HEK293 (cell line): ENCODE data around the gene SMIM20.

ENCODE experiments used
- CTCF ChIA-PET: fragments of 350-600 bp; formaldehyde crosslinking; extraction: SDS; loops from one replicate; lab custom pipeline; 2021; ENCODE audit warnings: antibody characterized with exemption; lab: Yijun Ruan, JAX
- POLR2A ChIA-PET: fragments of 300-600 bp; formaldehyde crosslinking; extraction: SDS; loops from one replicate; lab custom pipeline; 2020; ENCODE audit warnings: antibody characterized with exemption, inconsistent platforms; lab: Yijun Ruan, JAX
- H3K27ac ChIP-seq: fragments of 200-500 bp; sonication (Bioruptor generic); 2 replicates; pipeline ENCODE4 v1.5.1; 2014; ENCODE audit warnings: low read depth, low read length, control low read depth, inconsistent platforms; ENCODE audit errors: extremely low read depth
- H3K36me3 ChIP-seq, 2 experiments: fragments of 200-500 bp in 1 of 2; sonication (Bioruptor generic) in 1 of 2; 1 replicate in 1 of 2; 2 replicates in 1 of 2; pipeline ENCODE4 v1.5.1; 2014 to 2017; ENCODE audit warnings: inconsistent platforms in 2 of 2, low read length in 2 of 2; ENCODE audit not compliant: control insufficient read depth in 2 of 2, insufficient read depth in 1 of 2
- H3K4me1 ChIP-seq: fragments of 200-500 bp; sonication (Bioruptor generic); 2 replicates; pipeline ENCODE4 v1.5.1; 2014; ENCODE audit warnings: mild to moderate bottlenecking, low read length, inconsistent platforms; ENCODE audit not compliant: control insufficient read depth, insufficient read depth
- H3K4me3 ChIP-seq: 2 replicates; pipeline ENCODE4 v1.5.1; 2011; ENCODE audit warnings: low read depth, mild to moderate bottlenecking, control low read depth, low read length, moderate library complexity
- H3K9me3 ChIP-seq: fragments of 200-500 bp; sonication (Bioruptor generic); 2 replicates; pipeline ENCODE4 v1.5.1; 2014; ENCODE audit warnings: low read depth, low read length, inconsistent platforms; ENCODE audit not compliant: control insufficient read depth, insufficient read depth
- HOXD13 ChIP-seq: sonication (generic); formaldehyde crosslinking; IDR thresholded peaks from 2 replicates; pipeline ENCODE4 v1.8.0; 2022; ENCODE audit warnings: missing genetic modification reagents, borderline replicate concordance
- PRDM1 ChIP-seq: fragments of 450-650 bp; formaldehyde crosslinking; IDR thresholded peaks from 2 replicates; pipeline ENCODE4; 2016; ENCODE audit warnings: missing biosample characterization, missing genetic modification characterization
- ZIC2 ChIP-seq: fragments of 450-650 bp; formaldehyde crosslinking; IDR thresholded peaks from 2 replicates; pipeline ENCODE4 v1.5.1; 2016; ENCODE audit warnings: missing biosample characterization, missing genetic modification characterization
- ZNF112 ChIP-seq: fragments of 450-650 bp; formaldehyde crosslinking; IDR thresholded peaks from 2 replicates; pipeline ENCODE4 v1.5.0; 2017; ENCODE audit warnings: missing biosample characterization, missing genetic modification characterization
- ZNF211 ChIP-seq: fragments of 450-650 bp; formaldehyde crosslinking; IDR thresholded peaks from 2 replicates; pipeline ENCODE4 v1.5.1; 2016; ENCODE audit warnings: low read depth, missing biosample characterization, missing genetic modification characterization
- ZNF266 ChIP-seq: fragments of 450-650 bp; formaldehyde crosslinking; IDR thresholded peaks from 2 replicates; pipeline ENCODE4 v1.5.1; 2016; ENCODE audit warnings: missing biosample characterization, missing genetic modification characterization, low read depth
- ZNF530 ChIP-seq: fragments of 450-650 bp; formaldehyde crosslinking; IDR thresholded peaks from 2 replicates; pipeline ENCODE4 v1.5.1; 2016; ENCODE audit warnings: low read depth, missing biosample characterization, missing genetic modification characterization
- ZNF670 ChIP-seq: fragments of 450-650 bp; formaldehyde crosslinking; IDR thresholded peaks from 2 replicates; pipeline ENCODE4 v1.5.1; 2016; ENCODE audit warnings: missing biosample characterization, missing genetic modification characterization, low read depth
- ZNF701 ChIP-seq: fragments of 450-650 bp; formaldehyde crosslinking; IDR thresholded peaks from 2 replicates; pipeline ENCODE4 v1.5.1; 2016; ENCODE audit warnings: missing biosample characterization, missing genetic modification characterization
- TF ChIP-seq, protein P1 (sequence below): fragments of 450-650 bp; formaldehyde crosslinking; IDR thresholded peaks from 2 replicates; pipeline ENCODE4 v1.5.1; 2017; ENCODE audit warnings: missing biosample characterization, missing genetic modification characterization
- TF ChIP-seq, protein P2 (sequence below): fragments of 450-650 bp; formaldehyde crosslinking; IDR thresholded peaks from 2 replicates; pipeline ENCODE4 v1.5.1; 2016; ENCODE audit warnings: missing biosample characterization, missing genetic modification characterization
- TF ChIP-seq, protein P3 (sequence below): sonication (generic); formaldehyde crosslinking; IDR thresholded peaks from 2 replicates; pipeline ENCODE4 v1.8.1; 2022; ENCODE audit warnings: mild to moderate bottlenecking, moderate library complexity, missing genetic modification reagents
- TF ChIP-seq, protein P4 (sequence below): fragments of 450-650 bp; formaldehyde crosslinking; conservative IDR thresholded peaks from 2 replicates; pipeline ENCODE4 v1.5.1; 2016; ENCODE audit warnings: low read depth, missing biosample characterization, missing genetic modification characterization

Gene SMIM20

DNA sequence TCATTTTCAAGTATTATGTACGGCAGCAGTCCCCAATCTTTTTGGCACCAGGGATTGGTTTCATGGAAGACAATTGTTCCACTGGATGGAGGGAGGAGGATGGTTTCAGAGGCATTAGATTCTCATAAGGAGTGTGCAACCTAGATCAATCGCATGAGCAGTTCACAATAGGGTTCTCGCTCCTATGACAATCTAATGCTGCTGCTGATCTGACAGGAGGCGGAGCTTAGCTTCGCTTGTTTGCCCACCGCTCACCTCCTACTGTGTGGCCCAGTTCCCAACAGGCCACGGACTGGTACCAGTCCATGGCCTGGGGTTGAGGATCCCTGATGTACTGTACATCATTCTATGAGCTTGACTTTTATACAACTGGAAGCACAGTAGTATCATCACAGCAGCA is 48.4 kb downstream of the SMIM20 start:
- H3K4me3 ChIP-seq = no peak overlapping the region
- H3K27ac ChIP-seq = no peak overlapping the region
- no peaks in the 10 kb centered on the region for H3K9me3 ChIP-seq
- TF ChIP-seq, protein P1, sequence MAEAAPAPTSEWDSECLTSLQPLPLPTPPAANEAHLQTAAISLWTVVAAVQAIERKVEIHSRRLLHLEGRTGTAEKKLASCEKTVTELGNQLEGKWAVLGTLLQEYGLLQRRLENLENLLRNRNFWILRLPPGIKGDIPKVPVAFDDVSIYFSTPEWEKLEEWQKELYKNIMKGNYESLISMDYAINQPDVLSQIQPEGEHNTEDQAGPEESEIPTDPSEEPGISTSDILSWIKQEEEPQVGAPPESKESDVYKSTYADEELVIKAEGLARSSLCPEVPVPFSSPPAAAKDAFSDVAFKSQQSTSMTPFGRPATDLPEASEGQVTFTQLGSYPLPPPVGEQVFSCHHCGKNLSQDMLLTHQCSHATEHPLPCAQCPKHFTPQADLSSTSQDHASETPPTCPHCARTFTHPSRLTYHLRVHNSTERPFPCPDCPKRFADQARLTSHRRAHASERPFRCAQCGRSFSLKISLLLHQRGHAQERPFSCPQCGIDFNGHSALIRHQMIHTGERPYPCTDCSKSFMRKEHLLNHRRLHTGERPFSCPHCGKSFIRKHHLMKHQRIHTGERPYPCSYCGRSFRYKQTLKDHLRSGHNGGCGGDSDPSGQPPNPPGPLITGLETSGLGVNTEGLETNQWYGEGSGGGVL (tag by site-specific recombination) = no peak
- TF ChIP-seq ZNF530 (tag by site-specific recombination) (no peak), ZNF701 (no peak), ZNF266 (tag by site-specific recombination) (no peak), PRDM1 (tag by site-specific recombination) (no peak), ZNF670 (tag by site-specific recombination) (no peak)
- TF ChIP-seq, protein P2, sequence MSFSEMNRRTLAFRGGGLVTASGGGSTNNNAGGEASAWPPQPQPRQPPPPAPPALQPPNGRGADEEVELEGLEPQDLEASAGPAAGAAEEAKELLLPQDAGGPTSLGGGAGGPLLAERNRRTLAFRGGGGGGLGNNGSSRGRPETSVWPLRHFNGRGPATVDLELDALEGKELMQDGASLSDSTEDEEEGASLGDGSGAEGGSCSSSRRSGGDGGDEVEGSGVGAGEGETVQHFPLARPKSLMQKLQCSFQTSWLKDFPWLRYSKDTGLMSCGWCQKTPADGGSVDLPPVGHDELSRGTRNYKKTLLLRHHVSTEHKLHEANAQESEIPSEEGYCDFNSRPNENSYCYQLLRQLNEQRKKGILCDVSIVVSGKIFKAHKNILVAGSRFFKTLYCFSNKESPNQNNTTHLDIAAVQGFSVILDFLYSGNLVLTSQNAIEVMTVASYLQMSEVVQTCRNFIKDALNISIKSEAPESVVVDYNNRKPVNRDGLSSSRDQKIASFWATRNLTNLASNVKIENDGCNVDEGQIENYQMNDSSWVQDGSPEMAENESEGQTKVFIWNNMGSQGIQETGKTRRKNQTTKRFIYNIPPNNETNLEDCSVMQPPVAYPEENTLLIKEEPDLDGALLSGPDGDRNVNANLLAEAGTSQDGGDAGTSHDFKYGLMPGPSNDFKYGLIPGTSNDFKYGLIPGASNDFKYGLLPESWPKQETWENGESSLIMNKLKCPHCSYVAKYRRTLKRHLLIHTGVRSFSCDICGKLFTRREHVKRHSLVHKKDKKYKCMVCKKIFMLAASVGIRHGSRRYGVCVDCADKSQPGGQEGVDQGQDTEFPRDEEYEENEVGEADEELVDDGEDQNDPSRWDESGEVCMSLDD = no peak
- TF ChIP-seq, protein P3, sequence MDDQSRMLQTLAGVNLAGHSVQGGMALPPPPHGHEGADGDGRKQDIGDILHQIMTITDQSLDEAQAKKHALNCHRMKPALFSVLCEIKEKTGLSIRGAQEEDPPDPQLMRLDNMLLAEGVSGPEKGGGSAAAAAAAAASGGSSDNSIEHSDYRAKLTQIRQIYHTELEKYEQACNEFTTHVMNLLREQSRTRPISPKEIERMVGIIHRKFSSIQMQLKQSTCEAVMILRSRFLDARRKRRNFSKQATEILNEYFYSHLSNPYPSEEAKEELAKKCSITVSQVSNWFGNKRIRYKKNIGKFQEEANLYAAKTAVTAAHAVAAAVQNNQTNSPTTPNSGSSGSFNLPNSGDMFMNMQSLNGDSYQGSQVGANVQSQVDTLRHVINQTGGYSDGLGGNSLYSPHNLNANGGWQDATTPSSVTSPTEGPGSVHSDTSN (CRISPR knock-in tag) = no peak
- TF ChIP-seq, protein P4, sequence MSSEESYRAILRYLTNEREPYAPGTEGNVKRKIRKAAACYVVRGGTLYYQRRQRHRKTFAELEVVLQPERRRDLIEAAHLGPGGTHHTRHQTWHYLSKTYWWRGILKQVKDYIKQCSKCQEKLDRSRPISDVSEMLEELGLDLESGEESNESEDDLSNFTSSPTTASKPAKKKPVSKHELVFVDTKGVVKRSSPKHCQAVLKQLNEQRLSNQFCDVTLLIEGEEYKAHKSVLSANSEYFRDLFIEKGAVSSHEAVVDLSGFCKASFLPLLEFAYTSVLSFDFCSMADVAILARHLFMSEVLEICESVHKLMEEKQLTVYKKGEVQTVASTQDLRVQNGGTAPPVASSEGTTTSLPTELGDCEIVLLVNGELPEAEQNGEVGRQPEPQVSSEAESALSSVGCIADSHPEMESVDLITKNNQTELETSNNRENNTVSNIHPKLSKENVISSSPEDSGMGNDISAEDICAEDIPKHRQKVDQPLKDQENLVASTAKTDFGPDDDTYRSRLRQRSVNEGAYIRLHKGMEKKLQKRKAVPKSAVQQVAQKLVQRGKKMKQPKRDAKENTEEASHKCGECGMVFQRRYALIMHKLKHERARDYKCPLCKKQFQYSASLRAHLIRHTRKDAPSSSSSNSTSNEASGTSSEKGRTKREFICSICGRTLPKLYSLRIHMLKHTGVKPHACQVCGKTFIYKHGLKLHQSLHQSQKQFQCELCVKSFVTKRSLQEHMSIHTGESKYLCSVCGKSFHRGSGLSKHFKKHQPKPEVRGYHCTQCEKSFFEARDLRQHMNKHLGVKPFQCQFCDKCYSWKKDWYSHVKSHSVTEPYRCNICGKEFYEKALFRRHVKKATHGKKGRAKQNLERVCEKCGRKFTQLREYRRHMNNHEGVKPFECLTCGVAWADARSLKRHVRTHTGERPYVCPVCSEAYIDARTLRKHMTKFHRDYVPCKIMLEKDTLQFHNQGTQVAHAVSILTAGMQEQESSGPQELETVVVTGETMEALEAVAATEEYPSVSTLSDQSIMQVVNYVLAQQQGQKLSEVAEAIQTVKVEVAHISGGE (tag by site-specific recombination) = no peak
- POLR2A ChIA-PET = no interaction called here
- H3K4me1 ChIP-seq = no peaks in the 10 kb centered on the region
- H3K36me3 ChIP-seq = no peaks in the 10 kb centered on the region
- CTCF ChIA-PET = no interaction called here

DNA sequence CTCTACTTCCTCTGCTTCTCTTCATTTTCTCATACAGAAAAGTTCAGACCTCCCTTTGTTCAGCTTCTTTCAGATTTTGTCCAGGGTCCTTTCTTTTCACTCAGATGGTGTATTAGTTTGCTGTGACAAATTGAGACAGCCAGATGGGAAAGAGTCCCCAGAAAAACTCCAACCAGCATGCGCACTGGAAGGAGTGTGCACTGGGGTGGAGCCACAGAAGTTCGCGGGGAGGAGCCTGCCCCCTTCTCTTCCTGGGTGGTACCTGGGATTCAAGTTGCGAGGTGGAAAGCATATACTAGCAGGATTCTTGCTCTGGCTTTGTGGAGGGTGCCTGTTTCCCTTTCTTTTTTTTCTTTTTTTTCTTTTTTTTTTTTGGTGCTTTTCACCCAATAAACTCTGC is 51.6 kb downstream of the SMIM20 start:
- no peaks in the 10 kb centered on the region for H3K36me3 ChIP-seq
- TF ChIP-seq ZIC2 (tag by site-specific recombination) (no peak), ZNF112 (tag by site-specific recombination) (no peak), ZNF211 (tag by site-specific recombination) (no peak), HOXD13 (CRISPR knock-in tag) (no peak)
- TF ChIP-seq, protein P2 = no peak
- ChIA-PET POLR2A (no interaction called here), CTCF (no interaction called here)
- no peak overlapping the region for H3K4me3 ChIP-seq
- H3K4me1 ChIP-seq = no peaks in the 10 kb centered on the region
- no peaks in the 10 kb centered on the region for H3K9me3 ChIP-seq
- no peak overlapping the region for H3K27ac ChIP-seq
